GM12872 (cell line): ENCODE results near the gene SPIRE2.

Experiments
- TF ChIP-seq, protein P1 (sequence below): IDR thresholded peaks from 3 replicates; pipeline ENCODE4 v1.5.1; 2011; ENCODE audit warnings: low read depth, mild to moderate bottlenecking, low read length, moderate library complexity; ENCODE audit not compliant: insufficient read depth

SPIRE2 gene

GRCh38 chr16:89787365-89787805 is 40.9 kb upstream of the SPIRE2 start:
- TF ChIP-seq, protein P1, sequence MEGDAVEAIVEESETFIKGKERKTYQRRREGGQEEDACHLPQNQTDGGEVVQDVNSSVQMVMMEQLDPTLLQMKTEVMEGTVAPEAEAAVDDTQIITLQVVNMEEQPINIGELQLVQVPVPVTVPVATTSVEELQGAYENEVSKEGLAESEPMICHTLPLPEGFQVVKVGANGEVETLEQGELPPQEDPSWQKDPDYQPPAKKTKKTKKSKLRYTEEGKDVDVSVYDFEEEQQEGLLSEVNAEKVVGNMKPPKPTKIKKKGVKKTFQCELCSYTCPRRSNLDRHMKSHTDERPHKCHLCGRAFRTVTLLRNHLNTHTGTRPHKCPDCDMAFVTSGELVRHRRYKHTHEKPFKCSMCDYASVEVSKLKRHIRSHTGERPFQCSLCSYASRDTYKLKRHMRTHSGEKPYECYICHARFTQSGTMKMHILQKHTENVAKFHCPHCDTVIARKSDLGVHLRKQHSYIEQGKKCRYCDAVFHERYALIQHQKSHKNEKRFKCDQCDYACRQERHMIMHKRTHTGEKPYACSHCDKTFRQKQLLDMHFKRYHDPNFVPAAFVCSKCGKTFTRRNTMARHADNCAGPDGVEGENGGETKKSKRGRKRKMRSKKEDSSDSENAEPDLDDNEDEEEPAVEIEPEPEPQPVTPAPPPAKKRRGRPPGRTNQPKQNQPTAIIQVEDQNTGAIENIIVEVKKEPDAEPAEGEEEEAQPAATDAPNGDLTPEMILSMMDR: no peak

- TF ChIP-seq, protein P1: no peak
Measured at GRCh38 chr16:89791278-89791995, 36.8 kb upstream of the SPIRE2 start.

GRCh38 chr16:89793092-89793491 is 35.2 kb upstream of the SPIRE2 start:
- TF ChIP-seq, protein P1: peak; percentile 57

GRCh38 chr16:89793955-89794354 is 34.3 kb upstream of the SPIRE2 start:
- TF ChIP-seq, protein P1: no peak

DNA sequence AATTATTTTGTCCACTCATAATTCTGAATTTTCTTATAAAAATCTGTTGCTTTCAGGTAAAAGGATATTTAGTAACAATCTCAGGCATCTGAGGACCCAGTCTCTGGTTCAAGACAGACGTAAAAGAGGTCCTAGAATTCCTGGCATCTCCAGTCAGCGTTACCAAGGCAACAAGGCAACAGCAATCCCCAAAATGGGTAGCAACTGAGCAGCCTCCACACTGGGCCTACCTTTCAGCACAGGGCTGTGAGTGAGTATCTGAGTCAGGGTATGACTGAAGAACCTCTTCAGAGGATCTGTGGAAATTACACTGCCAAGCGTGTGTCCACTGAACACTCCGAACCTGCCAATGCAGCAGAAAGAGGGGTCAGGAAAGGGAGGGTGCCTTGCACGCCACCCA is 32.6 kb upstream of the SPIRE2 start:
- TF ChIP-seq, protein P1: no peak

- TF ChIP-seq, protein P1: no peak
Measured at GRCh38 chr16:89796104-89796503, 32.2 kb upstream of the SPIRE2 start.

GRCh38 chr16:89798126-89798525 is 30.1 kb upstream of the SPIRE2 start:
- TF ChIP-seq, protein P1: no peak
